AG04450 (cell line): ENCODE results near the gene WNK2. TPM values are rescaled to one million over a fixed set of nuclear protein-coding genes. Genes with fewer than 3 reads are reported as not detected.

Experiments used
- CTCF ChIA-PET: fragments of 300-600, 350-600 bp; formaldehyde crosslinking; extraction: SDS; loops from one replicate; lab custom pipeline; 2022; ENCODE audit warnings: antibody characterized with exemption, inconsistent platforms; lab: Charles Lee
- POLR2A ChIA-PET: fragments of 350-600 bp; formaldehyde crosslinking; extraction: SDS; loops from one replicate; lab custom pipeline; 2021; ENCODE audit warnings: antibody characterized with exemption, inconsistent platforms; lab: Yijun Ruan, JAX
- DNase-seq: peaks from one replicate; pipeline ENCODE4 v3.0.0-alpha.2; 2011; ENCODE audit warnings: low read depth, low spot score
- H3K27ac ChIP-seq: one replicate; pipeline ENCODE4 v1.5.1; 2012; ENCODE audit warnings: low read depth, low read length, control low read depth
- H3K27me3 ChIP-seq: one replicate; pipeline ENCODE4 v1.6.0; 2012; ENCODE audit warnings: low read length; ENCODE audit not compliant: control insufficient read depth, insufficient read depth
- H3K4me3 ChIP-seq: 2 replicates; pipeline ENCODE4 v1.5.1; 2011; ENCODE audit warnings: mild to moderate bottlenecking, low read depth, low read length, control low read depth
- H3K9me3 ChIP-seq: 2 replicates; pipeline ENCODE4 v1.5.1; 2012; ENCODE audit warnings: low read length; ENCODE audit not compliant: control insufficient read depth, insufficient read depth
- polyA plus RNA-seq: library from polyadenylated mRNA; depleted of rRNA; stranded (reverse); fragments of >200 nt; gene quantifications from 2 replicates; pipeline ENCODE4 v1.2.3, GENCODE V29; 2011
- TF ChIP-seq, protein P1 (sequence below): IDR thresholded peaks from 2 replicates; pipeline ENCODE4 v1.5.1; 2011; ENCODE audit warnings: low read depth, low read length, control low read depth, inconsistent platforms

The WNK2 gene
- polyA plus RNA-seq, 1 experiment = not detected

DNA sequence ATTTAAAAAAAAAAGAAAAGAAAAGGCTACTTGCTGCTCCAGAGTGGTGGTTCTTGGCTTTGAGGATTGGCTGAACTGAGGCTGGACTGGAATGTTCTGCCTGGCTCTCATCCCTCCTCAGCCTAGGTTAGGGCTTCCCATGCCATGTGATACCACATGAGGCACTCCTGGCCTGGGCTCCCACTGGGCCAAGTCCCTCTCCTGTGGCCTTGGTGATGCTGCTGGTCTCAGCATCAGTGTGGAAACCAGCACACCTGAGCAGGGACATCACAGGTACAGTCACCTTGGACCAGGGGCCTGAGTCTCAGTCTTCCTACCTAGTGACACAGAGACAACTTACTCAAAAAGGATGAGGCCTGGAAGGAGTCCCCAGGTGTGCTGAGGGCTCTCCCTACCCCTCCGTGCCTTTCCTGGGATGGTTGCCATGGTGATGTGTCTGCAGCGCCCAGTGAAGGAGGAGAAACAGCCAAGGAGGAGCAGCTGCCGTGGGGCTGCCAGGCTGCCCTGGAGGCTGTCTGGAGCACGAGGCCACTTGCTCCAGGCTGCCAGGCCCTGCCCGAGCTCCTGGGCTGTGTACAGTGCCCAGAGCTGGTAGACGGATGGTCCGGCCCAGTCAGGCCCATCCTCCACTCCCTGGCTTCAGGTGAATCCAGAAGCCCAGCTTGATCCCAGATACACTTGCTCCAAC, 71.0 kb downstream of the WNK2 start:
- no peak overlapping the region for H3K27ac ChIP-seq
- TF ChIP-seq, protein P1, sequence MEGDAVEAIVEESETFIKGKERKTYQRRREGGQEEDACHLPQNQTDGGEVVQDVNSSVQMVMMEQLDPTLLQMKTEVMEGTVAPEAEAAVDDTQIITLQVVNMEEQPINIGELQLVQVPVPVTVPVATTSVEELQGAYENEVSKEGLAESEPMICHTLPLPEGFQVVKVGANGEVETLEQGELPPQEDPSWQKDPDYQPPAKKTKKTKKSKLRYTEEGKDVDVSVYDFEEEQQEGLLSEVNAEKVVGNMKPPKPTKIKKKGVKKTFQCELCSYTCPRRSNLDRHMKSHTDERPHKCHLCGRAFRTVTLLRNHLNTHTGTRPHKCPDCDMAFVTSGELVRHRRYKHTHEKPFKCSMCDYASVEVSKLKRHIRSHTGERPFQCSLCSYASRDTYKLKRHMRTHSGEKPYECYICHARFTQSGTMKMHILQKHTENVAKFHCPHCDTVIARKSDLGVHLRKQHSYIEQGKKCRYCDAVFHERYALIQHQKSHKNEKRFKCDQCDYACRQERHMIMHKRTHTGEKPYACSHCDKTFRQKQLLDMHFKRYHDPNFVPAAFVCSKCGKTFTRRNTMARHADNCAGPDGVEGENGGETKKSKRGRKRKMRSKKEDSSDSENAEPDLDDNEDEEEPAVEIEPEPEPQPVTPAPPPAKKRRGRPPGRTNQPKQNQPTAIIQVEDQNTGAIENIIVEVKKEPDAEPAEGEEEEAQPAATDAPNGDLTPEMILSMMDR = no peak
- ChIA-PET POLR2A (no interaction called here), CTCF (no interaction called here)
- H3K27me3 ChIP-seq = peaks cover 7% of the 10 kb centered on the region
- no peak overlapping the region for H3K4me3 ChIP-seq
- no peaks in the 10 kb centered on the region for H3K9me3 ChIP-seq
- no peak for DNase-seq

DNA sequence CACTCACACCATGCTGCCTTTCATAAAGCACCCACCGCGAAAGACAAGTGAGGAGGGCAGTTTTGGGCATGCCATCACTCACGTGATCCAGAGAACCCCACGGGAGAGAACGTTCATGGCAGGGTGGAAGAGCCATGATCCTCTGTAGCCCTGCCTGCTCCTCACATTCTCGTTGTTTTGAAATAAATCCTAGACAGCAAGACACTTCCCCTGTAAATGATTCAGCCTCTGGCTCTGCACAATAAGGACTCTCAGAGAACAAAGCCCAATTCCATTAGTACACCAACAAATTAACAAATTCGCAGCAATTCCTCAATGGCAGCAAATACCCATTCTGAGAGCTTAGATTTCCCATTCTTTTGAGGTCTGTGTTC, 71.5 kb downstream of the WNK2 start:
- no peaks in the 10 kb centered on the region for H3K9me3 ChIP-seq
- peaks cover 7% of the 10 kb centered on the region for H3K27me3 ChIP-seq
- H3K27ac ChIP-seq = no peak overlapping the region
- TF ChIP-seq, protein P1 = no peak
- CTCF ChIA-PET = no interaction called here
- no peak for DNase-seq
- POLR2A ChIA-PET = no interaction called here
- H3K4me3 ChIP-seq = no peak overlapping the region

DNA sequence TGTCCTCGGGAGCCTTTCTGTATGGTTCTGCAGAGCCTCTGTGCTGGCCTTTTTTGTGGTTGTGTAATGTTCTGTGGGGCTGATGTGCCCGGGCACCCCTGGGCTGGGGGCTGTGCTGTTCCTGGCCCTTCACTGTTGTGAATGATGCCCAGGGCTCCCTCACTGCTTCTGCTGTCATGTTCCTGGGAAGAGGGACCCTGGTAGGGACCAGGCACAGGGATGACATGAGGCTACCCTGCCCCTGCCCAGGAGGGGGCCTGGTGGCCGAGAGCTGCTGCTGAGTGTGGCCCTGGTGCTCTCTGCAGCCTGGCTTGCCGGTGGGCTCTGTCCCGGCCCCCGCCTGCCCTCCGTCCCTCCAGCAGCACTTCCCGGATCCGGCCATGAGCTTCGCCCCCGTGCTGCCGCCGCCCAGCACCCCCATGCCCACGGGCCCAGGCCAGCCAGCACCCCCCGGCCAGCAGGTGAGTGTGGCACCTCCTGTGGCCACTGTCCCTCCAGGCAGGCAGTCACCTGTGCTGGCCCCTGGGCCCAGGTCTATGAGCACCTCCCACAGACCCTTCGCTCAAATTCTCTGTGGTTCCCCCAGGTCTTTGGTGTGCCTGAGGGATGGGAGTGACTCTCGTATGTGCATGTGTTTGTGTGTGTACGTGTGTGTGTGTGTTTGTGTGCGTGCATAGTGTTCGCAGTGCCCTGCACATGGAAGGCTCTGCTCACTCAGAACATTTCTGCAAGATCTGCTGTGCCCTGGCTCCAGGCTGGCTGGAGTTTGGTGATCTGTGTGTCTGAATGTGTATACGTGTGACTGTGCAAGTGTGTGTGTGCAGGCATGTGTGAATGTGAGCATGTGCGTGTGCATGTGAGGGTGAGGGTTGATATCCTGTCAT, 72.3 kb downstream of the WNK2 start:
- H3K27me3 ChIP-seq = peaks cover 9% of the 10 kb centered on the region

DNA sequence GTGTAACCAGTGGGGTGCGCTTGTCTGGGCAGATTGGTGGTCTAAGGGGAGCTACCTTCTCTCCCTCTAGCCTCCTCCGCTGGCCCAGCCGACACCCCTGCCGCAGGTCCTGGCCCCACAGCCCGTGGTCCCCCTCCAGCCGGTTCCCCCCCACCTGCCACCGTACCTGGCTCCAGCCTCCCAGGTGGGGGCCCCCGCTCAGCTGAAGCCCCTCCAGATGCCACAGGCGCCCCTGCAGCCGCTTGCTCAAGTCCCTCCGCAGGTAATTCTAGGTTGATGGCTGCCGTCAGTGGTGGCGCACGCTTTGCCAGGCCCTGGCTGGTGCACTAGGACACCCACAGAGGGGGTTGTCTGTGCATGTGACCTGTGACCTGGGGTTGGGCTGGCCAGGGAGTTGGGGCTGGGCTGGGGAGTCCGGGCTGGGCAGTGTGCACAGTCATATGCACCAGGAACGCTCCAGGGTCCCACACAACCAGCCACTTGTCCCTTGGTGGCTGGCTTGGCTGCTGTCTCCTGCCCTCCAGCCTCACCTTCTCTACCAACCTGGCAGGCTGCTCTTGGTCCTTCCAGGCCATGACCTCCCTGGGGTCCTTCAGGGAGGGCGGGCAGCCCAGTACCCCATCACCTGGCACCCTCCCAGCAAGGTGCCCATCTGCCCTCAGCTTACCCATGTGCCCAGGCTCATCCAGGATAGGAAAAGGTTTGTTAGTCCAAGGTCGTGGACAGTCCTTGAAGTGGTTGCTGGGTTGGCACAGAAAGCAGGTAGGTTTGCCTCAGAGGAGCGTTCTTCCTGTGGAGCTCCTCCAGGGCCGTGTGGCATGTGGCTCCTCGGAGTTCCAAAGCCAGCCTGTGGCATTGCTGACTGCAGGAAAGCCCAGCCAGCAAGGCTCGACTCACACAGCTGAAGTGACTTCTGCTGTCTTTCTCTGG, 73.2 kb downstream of the WNK2 start:
- no peak overlapping the region for H3K4me3 ChIP-seq
- H3K27me3 ChIP-seq = peaks cover 8% of the 10 kb centered on the region
- H3K27ac ChIP-seq = no peak overlapping the region
- DNase-seq = no peak
- TF ChIP-seq, protein P1 = no peak
- ChIA-PET CTCF (no interaction called here), POLR2A (no interaction called here)
- H3K9me3 ChIP-seq = no peaks in the 10 kb centered on the region

More for the DNA sequence above, 72.3 kb downstream of the WNK2 start:
- POLR2A ChIA-PET = no interaction called here
- no peak for DNase-seq
- no peak overlapping the region for H3K27ac ChIP-seq
- TF ChIP-seq, protein P1 = no peak
- no peaks in the 10 kb centered on the region for H3K9me3 ChIP-seq
- CTCF ChIA-PET = no interaction called here
- H3K4me3 ChIP-seq = no peak overlapping the region
